Rectal smooth muscle tissue (tissue), 1 donor: ENCODE results near the gene AP3B1.
"Not testable (repeated sequence)": the region's sequence is repeated elsewhere in the genome, so short reads cannot be mapped to it uniquely, and the experiment has no call there.

Experiments
- H3K27ac ChIP-seq: one replicate; pipeline ENCODE4 v1.7.0; 2013; ENCODE audit warnings: low read depth, low read length, inconsistent platforms
- H3K27me3 ChIP-seq: one replicate; pipeline ENCODE4 v1.7.0; 2013; ENCODE audit warnings: low read length; ENCODE audit not compliant: control insufficient read depth, insufficient read depth
- H3K36me3 ChIP-seq: one replicate; pipeline ENCODE4 v1.7.0; 2013; ENCODE audit warnings: low read length; ENCODE audit not compliant: control insufficient read depth, insufficient read depth
- H3K4me1 ChIP-seq: one replicate; pipeline ENCODE4 v1.7.0; 2013; ENCODE audit warnings: low read length; ENCODE audit not compliant: control insufficient read depth, insufficient read depth
- H3K4me3 ChIP-seq: one replicate; pipeline ENCODE4 v1.7.0; 2013; ENCODE audit warnings: low read length
- H3K9ac ChIP-seq: one replicate; pipeline ENCODE4 v1.7.0; 2013; ENCODE audit warnings: low read length

AP3B1 gene

DNA sequence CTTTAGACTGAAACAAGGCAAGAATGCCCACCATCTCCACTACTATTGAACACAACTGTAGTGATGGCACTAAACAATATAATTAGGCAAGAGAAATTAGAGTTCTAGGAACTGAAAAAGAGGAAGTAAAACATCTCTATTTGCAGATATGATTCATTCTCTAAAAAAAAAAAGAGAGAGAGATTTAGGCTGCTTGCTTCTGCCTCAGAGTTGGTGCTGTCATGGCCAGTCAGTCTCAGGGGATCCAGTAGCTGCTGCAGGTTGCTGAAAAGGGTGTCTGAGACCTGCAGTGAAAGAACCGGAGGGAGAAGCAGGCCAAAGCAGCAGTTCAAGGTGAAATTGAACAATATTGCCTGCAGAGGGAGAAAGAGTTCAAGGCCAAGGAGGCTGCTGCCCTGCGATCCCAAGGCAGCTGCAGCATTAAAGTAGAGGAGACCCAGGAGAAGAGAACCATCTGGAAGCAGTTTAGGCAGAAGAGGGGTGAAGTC lies 72.5 kb downstream of the AP3B1 start:
- no peak overlapping the region for H3K9ac ChIP-seq
- H3K4me1 ChIP-seq: no peaks in the 10 kb centered on the region
- no peaks in the 10 kb centered on the region for H3K27me3 ChIP-seq
- no peak overlapping the region for H3K27ac ChIP-seq
- no peak overlapping the region for H3K4me3 ChIP-seq
- peaks cover 4% of the 10 kb centered on the region for H3K36me3 ChIP-seq

DNA sequence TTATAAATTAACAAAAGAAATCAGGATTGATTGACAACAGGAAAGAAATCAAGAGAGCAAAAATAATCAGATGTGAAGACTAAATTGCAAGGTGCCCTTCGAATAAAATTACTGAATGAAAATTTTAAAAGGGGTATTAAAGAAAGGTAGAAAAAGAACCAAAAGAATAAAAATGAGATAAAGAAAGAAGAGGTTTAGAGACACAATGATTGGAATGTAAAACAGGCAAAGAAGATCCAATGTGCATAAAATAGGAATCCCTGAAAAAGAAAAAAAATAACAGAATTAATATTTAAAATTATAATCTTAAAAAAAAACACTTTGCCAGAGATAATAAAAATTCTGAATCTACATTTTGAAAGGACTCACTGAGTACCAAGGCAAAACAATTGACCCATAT lies 73.0 kb downstream of the AP3B1 start:
- no peaks in the 10 kb centered on the region for H3K4me1 ChIP-seq
- H3K27me3 ChIP-seq: no peaks in the 10 kb centered on the region
- no peak overlapping the region for H3K9ac ChIP-seq
- H3K4me3 ChIP-seq: no peak overlapping the region
- H3K36me3 ChIP-seq: peaks cover 4% of the 10 kb centered on the region
- no peak overlapping the region for H3K27ac ChIP-seq

DNA sequence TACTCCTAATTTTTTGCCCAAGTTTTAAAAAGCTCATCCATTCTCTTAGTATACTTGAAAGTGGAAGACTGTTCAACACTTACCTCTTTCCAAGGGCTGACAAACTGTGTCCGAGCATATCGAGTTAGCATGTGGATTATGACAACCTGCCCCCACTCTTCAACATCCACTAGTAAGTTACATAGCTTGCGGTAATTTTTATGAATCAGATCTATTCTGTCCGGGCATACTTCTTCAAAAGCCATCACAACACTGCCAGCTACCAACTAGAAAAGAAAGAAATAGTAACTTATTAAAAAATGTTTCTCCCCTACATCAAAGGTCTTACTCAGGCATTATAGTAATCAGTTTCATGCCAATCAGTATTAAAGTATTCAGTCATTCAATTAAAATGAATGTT lies 78.5 kb downstream of the AP3B1 start:
- peaks cover 6% of the 10 kb centered on the region for H3K36me3 ChIP-seq
- no peaks in the 10 kb centered on the region for H3K27me3 ChIP-seq
- H3K4me1 ChIP-seq: no peaks in the 10 kb centered on the region
- H3K4me3 ChIP-seq: no peak overlapping the region
- no peak overlapping the region for H3K27ac ChIP-seq
- no peak overlapping the region for H3K9ac ChIP-seq

DNA sequence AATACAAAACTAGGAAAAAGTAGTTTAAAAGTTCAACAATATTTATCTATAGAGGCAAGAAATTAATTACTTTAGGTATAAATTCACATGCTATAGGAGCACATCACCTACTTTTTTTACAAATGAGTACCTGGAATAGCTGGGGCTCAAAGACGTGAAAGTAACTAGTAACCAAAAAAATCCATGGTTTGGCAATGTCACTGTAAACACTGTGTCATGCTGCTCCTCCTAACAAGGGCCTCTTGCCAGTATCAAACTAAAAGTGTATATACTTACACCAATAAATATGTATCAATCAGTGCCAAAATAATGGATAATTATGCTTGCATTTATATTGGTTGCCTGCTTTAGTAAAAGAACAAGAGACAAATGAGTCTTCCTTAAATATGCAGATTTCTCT lies 78.9 kb downstream of the AP3B1 start:
- H3K4me1 ChIP-seq: no peaks in the 10 kb centered on the region
- H3K4me3 ChIP-seq: no peak overlapping the region
- no peaks in the 10 kb centered on the region for H3K27me3 ChIP-seq
- H3K9ac ChIP-seq: no peak overlapping the region
- no peak overlapping the region for H3K27ac ChIP-seq
- peaks cover 6% of the 10 kb centered on the region for H3K36me3 ChIP-seq

DNA sequence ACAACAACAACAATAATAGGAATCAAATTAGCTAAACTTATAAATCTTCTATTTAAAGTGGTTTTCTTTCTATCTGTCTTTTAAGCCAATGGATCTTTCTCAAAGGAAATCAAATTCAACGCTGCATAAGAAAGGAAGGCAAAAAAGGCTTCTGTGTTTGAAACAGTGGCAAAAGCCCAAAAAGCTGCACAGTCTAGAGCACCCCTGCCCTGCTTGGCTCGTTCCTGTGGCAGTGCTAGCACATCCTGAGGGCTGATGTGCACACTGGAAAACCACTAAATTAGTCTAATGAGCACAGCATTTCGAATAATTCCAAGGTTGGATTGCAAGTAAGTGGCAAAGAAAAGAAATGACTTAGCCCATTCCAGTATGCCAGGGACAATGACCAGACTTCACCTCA lies 80.7 kb downstream of the AP3B1 start:
- Histone ChIP-seq H3K9ac (no peak overlapping the region), H3K4me1 (no peaks in the 10 kb centered on the region), H3K36me3 (peaks cover 6% of the 10 kb centered on the region), H3K27ac (no peak overlapping the region), H3K4me3 (no peak overlapping the region), H3K27me3 (no peaks in the 10 kb centered on the region)

DNA sequence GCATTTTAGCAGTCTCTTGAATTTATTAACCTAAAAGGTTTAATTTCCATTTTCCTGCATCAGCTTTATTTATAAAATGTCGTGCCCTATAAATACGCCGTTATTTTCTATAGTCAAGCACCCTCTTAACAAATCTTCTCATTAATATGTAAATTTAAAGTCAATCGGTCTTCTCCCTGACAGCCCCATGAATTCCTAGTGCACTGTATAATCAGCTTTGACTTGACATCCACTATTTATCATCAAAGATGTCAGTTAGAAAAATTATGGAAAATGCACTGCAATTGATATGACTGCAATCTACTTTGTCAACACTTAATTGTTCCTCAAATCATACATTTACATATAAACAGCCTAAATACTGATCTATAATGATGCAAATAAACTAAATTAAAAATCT lies 83.4 kb downstream of the AP3B1 start:
- Histone ChIP-seq H3K9ac (no peak overlapping the region), H3K4me1 (no peaks in the 10 kb centered on the region), H3K36me3 (peaks cover 6% of the 10 kb centered on the region), H3K4me3 (no peak overlapping the region), H3K27ac (no peak overlapping the region), H3K27me3 (no peaks in the 10 kb centered on the region)

DNA sequence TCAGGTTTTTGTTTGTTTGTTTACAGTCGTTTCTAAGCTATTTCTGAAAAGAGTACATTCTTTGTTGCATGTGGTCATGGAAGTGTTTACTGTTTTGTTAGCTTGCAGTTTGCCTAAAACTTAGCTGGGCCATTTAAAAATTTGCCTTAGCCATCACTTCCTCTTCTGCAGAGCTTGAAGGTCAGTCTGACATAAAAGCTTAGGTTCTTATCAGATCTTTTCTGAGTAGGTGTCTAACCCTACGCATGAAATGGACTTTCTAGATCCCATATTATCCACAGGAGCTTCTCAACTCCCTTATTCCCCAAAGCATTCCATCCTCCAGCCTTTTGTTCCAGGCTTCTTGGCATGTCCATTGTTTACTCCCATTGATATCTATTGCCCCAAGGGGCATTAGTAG lies 90.3 kb downstream of the AP3B1 start:
- Histone ChIP-seq H3K36me3 (no peaks in the 10 kb centered on the region), H3K4me3 (no peak overlapping the region), H3K4me1 (no peaks in the 10 kb centered on the region), H3K27me3 (no peaks in the 10 kb centered on the region), H3K27ac (no peak overlapping the region), H3K9ac (no peak overlapping the region)

DNA sequence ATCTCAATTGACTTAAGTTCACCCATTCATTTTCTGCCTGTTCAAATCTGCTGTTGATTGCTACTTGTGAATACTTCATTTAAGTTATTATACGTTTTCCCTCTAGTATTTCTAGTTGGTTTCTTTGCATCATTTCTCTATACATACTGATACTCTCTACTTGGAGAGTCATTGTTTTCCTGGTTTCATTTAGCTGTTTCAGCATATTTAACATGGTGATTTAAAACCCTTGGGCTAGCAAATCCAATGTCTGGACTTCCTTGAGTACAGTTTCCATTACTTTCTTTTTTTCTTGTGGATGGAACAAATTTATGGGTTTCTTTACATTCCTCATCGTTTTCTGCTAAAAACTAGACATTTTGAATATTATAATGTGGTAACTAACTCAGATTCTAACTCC lies 90.7 kb downstream of the AP3B1 start:
- Histone ChIP-seq H3K36me3 (no peaks in the 10 kb centered on the region), H3K27me3 (no peaks in the 10 kb centered on the region), H3K4me1 (no peaks in the 10 kb centered on the region), H3K9ac (no peak overlapping the region), H3K4me3 (no peak overlapping the region), H3K27ac (no peak overlapping the region)

DNA sequence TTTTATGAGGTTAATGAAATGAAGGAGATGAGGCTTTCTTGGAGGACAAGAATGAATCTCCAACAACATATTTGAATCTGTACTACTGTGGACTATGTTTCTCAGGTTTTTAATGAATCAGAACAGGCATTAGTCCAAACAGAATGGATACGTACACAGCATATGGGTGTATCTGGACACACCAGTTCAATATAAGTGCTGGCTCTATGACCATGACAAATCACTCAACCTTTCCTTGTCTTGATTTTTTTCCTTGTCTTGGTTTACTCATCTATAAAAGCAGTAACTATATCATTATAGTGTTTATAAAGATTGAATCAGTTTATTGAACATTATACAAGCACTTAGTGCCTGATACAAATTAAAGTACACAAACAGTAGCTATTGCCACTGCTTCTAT lies 104.1 kb downstream of the AP3B1 start:
- Histone ChIP-seq H3K27ac (no peak overlapping the region), H3K27me3 (no peaks in the 10 kb centered on the region), H3K4me3 (no peak overlapping the region), H3K9ac (no peak overlapping the region), H3K36me3 (no peaks in the 10 kb centered on the region), H3K4me1 (no peaks in the 10 kb centered on the region)

DNA sequence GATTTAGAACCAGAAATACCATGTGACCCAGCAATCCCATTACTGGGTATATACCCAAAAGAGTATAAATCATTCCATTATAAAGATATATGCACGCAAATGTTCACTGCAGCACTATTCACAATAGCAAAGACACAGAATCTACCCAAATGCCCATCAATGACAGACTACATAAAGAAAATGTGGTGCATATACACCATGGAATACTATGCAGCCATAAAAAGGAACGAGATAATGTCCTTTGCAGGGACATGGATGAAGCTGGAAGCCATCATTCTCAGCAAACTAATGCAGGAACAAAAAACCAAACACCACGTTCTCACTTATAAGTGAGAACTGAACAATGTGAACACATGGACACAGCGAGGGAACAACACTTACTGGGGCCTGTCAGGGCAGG lies 105.8 kb downstream of the AP3B1 start:
- H3K36me3 ChIP-seq, H3K27me3 ChIP-seq, H3K4me3 ChIP-seq, H3K4me1 ChIP-seq, H3K27ac ChIP-seq, H3K9ac ChIP-seq: not testable (repeated sequence)

DNA sequence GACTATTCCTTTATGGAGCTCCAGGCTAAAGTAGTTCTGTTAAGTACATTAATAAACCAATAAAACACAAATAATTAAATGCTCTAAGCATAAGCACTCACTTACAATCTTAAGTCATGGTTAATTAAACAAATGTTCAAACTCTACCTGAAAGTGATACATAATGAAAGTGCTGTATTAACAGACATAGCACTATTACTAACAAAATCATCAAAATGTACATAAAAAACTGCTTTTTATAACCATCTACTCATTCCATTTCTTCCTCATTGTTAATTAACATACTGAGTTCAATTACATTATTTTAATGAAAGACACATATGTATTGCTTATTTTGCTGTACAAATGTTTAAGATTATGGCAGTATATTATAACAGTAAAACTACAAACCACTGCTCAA lies 107.3 kb downstream of the AP3B1 start:
- H3K27ac ChIP-seq: no peak overlapping the region
- no peaks in the 10 kb centered on the region for H3K4me1 ChIP-seq
- no peak overlapping the region for H3K4me3 ChIP-seq
- H3K9ac ChIP-seq: no peak overlapping the region
- H3K36me3 ChIP-seq: no peaks in the 10 kb centered on the region
- no peaks in the 10 kb centered on the region for H3K27me3 ChIP-seq

DNA sequence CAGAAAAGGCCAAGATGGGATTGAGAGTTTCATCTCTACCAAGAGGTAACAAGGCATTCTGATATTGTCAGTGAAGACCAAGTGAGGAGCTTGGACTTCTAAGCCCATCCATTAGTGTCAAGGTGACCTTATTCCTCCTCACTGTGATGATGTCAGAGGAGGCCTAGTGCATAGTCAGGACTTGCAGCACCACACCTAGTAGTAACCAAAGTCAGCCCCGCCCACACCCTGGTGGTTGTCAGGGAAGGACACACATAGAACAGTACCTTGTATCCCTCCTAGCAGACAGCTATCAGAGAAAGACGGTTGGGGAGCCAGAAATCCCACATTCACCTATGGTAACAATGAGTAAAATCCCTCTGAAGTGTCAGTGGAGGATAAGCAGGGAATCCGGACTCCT lies 111.7 kb downstream of the AP3B1 start:
- no peak overlapping the region for H3K4me3 ChIP-seq
- no peaks in the 10 kb centered on the region for H3K27me3 ChIP-seq
- H3K36me3 ChIP-seq: peaks cover 2% of the 10 kb centered on the region
- H3K4me1 ChIP-seq: no peaks in the 10 kb centered on the region
- H3K27ac ChIP-seq: no peak overlapping the region
- no peak overlapping the region for H3K9ac ChIP-seq

DNA sequence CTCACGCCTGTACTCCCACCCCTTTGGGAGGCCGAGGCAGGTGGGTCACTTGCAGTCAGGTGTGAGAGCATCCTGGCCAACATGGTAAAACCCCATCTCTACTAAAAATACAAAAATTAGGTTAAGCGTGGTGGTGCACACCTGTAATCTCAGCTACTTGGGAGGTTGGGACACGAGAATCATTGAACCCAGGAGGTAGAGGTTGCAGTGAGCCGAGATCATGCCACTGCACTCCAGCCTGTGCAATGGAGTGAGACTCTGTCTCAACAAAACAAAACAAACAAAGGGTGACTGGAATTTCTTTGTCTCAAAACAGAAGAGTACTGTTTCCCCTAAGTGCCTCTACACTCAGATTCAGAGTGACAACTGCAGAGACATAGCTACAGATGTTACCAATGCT lies 116.1 kb downstream of the AP3B1 start:
- Histone ChIP-seq H3K36me3 (peaks cover 13% of the 10 kb centered on the region), H3K9ac (no peak overlapping the region), H3K27me3 (no peaks in the 10 kb centered on the region), H3K4me1 (no peaks in the 10 kb centered on the region), H3K27ac (no peak overlapping the region), H3K4me3 (no peak overlapping the region)

DNA sequence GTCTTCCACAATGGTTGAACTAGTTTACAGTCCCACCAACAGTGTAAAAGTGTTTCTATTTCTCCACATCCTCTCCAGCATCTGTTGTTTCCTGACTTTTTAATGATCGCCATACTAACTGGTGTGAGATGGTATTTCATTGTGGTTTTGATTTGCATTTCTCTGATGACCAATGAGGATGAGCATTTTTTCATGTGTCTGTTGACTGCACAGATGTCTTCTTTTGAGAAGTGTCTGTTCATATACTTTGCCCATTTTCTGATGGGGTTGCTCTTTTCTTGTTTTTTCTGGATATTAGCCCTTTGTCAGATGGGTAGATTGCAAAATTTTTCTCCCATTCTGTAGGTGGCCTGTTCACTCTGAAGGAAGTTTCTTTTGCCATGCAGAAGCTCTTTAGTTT lies 124.2 kb downstream of the AP3B1 start:
- H3K4me3 ChIP-seq, H3K27me3 ChIP-seq, H3K4me1 ChIP-seq, H3K9ac ChIP-seq, H3K27ac ChIP-seq: not testable (repeated sequence)
- H3K36me3 ChIP-seq: peaks cover 11% of the 10 kb centered on the region
